IPS DF 4.7 (cell line): ENCODE results near the gene NAB2.

Experiments
- DNase-seq: peaks from one replicate; pipeline ENCODE4 v3.0.0-alpha.2; 2013; ENCODE audit warnings: low spot score; ENCODE audit errors: extremely low read depth

Gene NAB2

GRCh38 chr12:57133013-57133569, 44.2 kb downstream of the NAB2 start:
- DNase-seq = no peak

DNA sequence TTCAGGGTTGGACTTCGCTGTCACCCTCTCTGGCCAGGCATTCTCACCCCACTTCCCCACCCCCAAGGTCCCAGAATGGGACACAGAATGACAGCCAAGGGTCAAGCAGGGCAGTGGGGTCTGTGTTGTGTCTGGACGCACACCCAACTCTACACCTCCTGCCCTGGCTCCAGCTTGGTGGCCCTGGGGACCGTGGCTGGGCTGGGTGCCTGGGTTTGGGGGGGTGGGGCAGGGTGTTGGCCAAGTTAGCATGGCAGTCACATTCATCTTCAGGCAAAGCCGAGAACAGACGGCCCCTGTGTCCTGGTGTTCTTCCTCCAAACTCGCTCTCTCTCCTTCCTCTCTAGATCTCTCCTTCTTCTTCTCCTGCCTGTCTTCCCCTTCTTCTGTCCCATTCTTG, 45.0 kb downstream of the NAB2 start:
- DNase-seq = no peak

GRCh38 chr12:57134949-57135348, 46.0 kb downstream of the NAB2 start:
- no peak for DNase-seq

DNA sequence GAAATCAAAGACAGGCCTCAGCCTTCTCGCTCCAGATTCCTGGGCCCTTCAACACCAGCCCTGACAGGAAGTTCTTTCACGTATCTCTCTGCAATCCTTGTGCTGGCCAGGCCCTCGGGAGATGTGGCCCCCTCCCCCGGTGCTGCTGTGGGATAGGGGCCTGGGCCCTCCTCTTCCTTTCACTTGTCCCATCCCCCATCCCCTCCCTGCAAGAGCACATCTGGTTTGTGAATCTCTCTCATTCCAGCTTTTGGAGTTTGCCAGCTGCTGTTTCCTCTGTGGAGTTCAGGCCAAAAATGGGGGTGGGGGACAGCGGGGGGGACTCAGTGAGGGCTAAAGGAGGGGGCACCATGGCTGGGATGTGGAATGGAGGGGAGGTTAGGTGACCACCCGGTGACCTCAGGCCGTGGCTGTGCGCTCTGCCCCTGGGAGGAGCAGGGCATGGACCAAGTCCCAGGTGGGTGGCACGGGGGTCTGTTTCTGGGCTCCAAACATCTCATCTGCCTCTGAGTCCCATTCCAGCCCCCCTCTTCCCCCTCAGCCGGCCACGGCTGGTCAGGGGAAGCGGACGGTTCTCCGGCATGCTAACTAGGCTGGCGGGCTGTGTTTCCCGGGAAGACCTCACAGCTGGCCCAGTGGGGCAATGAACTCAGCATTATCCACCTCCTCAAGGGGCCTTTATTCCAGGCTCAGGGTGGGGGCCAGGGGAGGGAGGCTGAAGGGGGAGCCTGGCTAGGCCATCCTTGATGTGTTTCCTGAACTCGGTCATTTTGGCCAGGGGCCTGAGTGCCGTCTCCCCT, 46.8 kb downstream of the NAB2 start:
- DNase-seq = no peak

DNA sequence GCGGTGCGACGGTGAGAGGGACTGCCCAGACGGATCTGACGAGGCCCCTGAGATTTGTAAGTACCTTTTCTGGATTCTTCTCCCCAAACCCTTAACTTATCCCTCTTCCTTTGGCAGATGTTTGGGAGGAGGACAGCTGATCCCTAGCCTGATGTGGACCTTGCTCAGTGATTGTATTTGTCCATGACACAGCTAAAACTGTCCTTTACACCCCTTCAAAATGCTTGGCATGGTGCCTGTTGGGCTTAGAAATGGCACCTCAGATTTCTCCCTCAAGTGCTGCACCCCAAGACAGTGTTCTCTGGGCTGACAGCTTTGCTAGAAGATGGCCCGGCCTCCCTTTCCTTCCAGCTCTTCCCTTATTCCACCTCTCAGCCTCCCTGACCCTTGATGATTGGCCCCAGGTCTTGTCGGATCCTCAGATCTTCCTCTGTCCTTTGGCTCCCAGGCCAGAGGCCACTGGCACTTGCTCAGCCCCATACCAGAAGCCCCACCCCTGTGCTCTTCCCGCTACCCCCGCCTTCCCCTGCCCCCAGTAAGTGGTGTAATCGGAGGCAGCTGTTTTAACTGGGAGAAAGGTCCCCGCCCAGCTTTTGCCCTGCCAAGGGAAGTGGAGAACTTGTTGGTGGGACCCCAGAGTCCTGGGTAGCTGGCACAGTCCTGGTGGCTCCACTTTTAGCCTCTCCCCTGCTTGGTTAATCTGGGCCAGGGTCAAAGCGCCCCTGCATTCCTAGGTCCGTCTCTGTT, 49.8 kb downstream of the NAB2 start:
- no peak for DNase-seq

DNA sequence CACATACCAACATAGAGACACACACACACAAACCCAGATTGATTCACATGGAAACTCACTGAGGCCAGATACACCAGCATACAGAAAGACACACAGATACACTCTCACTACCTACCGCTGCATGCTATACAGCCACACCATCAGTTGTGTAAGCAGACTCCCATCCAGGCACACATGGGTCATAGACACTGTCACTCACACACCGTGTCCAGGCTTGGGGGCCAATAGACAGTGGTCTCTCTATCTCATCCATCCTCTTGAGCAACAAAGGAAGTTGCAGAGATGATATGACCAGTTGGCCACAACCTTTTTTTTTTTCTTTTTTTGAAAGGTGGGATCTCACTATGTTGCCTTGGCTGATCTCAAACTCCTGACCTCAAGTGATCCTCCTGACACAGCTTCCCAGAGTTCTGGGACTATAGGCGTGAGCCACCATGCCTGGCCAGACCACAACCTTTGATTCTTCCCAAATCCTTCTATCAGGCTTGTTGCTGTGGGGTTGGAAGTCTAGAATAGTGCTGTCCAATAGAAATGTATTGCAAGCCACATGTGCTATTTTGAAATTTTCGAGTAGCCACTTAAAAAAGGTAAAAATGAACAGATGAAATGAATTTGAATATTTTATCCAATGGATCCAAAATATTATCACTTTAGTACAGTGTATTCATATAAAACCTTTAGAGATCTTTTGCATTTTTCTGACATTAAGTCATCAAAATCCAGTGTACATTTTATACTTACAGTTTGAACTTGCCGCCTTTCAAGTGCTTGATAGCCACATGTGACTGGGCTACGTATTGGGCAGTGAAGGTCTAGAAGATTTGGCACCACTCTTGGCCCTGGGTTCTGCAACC, 51.1 kb downstream of the NAB2 start:
- no peak for DNase-seq

DNA sequence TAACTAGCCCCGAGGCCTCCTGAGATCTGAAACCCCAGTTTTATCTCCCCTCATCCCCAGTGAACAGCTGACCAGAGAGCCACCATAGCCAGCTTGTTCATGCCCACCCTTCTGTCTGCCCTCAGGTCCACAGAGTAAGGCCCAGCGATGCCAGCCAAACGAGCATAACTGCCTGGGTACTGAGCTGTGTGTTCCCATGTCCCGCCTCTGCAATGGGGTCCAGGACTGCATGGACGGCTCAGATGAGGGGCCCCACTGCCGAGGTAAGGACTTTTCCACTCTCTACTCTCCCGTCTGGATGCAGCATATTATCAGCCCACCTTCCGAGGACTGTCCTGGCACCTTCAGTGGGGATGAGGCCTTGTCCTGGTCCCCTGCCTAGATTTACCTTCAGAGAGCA, 52.3 kb downstream of the NAB2 start:
- no peak for DNase-seq

DNA sequence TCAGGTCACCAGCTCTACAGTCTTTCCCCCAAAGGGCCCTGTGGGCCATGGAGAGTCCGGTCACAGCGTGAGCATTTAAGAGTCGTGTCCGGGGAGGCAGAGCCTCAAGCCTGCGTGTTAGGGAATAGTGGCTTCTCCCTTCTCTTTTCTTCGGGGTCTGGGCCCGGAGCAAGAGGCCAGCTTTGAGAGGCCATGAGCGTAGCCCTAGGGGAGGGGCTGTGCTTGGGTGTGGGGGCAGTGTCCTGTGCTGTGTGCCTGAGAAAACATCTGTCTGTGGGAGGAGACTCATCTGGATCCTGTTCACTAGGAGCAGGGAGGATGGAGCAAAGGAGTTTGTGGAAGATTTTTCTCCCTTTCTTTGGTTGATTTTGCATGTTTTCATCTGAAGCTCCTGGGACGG, 53.2 kb downstream of the NAB2 start:
- DNase-seq = no peak

GRCh38 chr12:57142727-57143126, 53.8 kb downstream of the NAB2 start:
- DNase-seq = no peak

- no peak for DNase-seq
Observed at GRCh38 chr12:57143454-57143853, 54.5 kb downstream of the NAB2 start.
